ENCODE measurements around the gene NAV2.

DNA sequence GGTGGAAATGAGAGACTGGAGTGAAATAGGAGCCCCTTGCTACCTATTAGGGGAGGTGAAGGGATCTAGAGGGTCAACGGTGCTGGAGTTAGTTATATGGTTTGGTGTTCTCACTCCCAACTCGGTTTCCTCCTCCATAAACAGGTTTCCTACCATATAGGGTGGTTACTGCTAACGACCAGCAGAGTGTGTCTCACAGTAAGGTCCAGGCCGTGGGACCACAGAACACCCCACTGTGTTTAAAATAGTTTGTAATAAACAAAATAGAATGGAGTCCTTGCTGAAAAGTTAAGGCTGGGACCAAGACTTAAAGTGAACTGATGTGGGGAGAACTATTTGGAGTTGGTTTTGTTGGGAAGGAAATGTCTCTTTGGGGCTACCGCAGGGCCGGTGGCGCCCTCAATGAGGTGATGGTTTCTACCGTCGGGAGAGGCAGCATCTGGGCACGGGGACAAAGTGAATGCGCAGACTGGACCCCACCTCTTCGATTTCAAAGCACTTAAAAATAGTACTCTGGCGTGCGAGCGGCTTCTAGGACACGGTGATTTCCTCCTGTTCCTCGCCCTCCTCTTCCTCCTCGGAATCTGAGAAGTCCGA, 443.1 kb downstream of the NAV2 start:
- TF ChIP-seq SNAI2 (CRISPR knock-in tag; IDR thresholded peaks at IDR 0.05): no peak
- no peak for TF ChIP-seq RARB (CRISPR knock-in tag; IDR thresholded peaks at IDR 0.05)
- TF ChIP-seq ARNTL (CRISPR knock-in tag; IDR thresholded peaks at IDR 0.05; ENCODE audit: borderline replicate concordance, low read depth): no peak
- TF ChIP-seq, protein P1, sequence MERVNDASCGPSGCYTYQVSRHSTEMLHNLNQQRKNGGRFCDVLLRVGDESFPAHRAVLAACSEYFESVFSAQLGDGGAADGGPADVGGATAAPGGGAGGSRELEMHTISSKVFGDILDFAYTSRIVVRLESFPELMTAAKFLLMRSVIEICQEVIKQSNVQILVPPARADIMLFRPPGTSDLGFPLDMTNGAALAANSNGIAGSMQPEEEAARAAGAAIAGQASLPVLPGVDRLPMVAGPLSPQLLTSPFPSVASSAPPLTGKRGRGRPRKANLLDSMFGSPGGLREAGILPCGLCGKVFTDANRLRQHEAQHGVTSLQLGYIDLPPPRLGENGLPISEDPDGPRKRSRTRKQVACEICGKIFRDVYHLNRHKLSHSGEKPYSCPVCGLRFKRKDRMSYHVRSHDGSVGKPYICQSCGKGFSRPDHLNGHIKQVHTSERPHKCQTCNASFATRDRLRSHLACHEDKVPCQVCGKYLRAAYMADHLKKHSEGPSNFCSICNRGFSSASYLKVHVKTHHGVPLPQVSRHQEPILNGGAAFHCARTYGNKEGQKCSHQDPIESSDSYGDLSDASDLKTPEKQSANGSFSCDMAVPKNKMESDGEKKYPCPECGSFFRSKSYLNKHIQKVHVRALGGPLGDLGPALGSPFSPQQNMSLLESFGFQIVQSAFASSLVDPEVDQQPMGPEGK (CRISPR knock-in tag; IDR thresholded peaks at IDR 0.05; ENCODE audit: borderline replicate concordance): no peak
- TF ChIP-seq, protein P2, sequence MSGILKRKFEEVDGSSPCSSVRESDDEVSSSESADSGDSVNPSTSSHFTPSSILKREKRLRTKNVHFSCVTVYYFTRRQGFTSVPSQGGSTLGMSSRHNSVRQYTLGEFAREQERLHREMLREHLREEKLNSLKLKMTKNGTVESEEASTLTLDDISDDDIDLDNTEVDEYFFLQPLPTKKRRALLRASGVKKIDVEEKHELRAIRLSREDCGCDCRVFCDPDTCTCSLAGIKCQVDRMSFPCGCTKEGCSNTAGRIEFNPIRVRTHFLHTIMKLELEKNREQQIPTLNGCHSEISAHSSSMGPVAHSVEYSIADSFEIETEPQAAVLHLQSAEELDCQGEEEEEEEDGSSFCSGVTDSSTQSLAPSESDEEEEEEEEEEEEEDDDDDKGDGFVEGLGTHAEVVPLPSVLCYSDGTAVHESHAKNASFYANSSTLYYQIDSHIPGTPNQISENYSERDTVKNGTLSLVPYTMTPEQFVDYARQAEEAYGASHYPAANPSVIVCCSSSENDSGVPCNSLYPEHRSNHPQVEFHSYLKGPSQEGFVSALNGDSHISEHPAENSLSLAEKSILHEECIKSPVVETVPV (CRISPR knock-in tag; IDR thresholded peaks at IDR 0.05): no peak
- TF ChIP-seq, protein P3, sequence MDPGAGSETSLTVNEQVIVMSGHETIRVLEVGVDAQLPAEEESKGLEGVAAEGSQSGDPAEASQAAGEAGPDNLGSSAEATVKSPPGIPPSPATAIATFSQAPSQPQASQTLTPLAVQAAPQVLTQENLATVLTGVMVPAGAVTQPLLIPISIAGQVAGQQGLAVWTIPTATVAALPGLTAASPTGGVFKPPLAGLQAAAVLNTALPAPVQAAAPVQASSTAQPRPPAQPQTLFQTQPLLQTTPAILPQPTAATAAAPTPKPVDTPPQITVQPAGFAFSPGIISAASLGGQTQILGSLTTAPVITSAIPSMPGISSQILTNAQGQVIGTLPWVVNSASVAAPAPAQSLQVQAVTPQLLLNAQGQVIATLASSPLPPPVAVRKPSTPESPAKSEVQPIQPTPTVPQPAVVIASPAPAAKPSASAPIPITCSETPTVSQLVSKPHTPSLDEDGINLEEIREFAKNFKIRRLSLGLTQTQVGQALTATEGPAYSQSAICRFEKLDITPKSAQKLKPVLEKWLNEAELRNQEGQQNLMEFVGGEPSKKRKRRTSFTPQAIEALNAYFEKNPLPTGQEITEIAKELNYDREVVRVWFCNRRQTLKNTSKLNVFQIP (CRISPR knock-in tag; IDR thresholded peaks at IDR 0.05; ENCODE audit: borderline replicate concordance, low read depth): no peak
- no peak for TF ChIP-seq ZNF8 (CRISPR knock-in tag; IDR thresholded peaks at IDR 0.05)
- TF ChIP-seq, protein P4, sequence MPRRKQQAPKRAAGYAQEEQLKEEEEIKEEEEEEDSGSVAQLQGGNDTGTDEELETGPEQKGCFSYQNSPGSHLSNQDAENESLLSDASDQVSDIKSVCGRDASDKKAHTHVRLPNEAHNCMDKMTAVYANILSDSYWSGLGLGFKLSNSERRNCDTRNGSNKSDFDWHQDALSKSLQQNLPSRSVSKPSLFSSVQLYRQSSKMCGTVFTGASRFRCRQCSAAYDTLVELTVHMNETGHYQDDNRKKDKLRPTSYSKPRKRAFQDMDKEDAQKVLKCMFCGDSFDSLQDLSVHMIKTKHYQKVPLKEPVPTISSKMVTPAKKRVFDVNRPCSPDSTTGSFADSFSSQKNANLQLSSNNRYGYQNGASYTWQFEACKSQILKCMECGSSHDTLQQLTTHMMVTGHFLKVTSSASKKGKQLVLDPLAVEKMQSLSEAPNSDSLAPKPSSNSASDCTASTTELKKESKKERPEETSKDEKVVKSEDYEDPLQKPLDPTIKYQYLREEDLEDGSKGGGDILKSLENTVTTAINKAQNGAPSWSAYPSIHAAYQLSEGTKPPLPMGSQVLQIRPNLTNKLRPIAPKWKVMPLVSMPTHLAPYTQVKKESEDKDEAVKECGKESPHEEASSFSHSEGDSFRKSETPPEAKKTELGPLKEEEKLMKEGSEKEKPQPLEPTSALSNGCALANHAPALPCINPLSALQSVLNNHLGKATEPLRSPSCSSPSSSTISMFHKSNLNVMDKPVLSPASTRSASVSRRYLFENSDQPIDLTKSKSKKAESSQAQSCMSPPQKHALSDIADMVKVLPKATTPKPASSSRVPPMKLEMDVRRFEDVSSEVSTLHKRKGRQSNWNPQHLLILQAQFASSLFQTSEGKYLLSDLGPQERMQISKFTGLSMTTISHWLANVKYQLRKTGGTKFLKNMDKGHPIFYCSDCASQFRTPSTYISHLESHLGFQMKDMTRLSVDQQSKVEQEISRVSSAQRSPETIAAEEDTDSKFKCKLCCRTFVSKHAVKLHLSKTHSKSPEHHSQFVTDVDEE (CRISPR knock-in tag; IDR thresholded peaks at IDR 0.05): no peak
- no peak for TF ChIP-seq ZNF565 (CRISPR knock-in tag; conservative IDR thresholded peaks at IDR 0.05; ENCODE audit: low read depth)

All from SK-N-SH treated with all-trans-retinoic acid at 6 μM for 48 hours (cell line).